HG02852 (cell line): ENCODE results near the gene SRBD1.

ENCODE experiments used
- ATAC-seq: cut with Tn5 transposase; IDR thresholded peaks from one replicate; pipeline ENCODE4 v1.9.1; 2021; ENCODE audit warnings: mild to moderate bottlenecking, moderate library complexity; ENCODE audit not compliant: unreplicated experiment

The SRBD1 gene

GRCh38 chr2:45637440-45637839 is 26.4 kb upstream of the SRBD1 start:
- peak; percentile 45 for ATAC-seq

GRCh38 chr2:45636008-45636407 is 24.9 kb upstream of the SRBD1 start:
- no peak for ATAC-seq

- no peak for ATAC-seq
These were observed 23.2 kb upstream of the SRBD1 start for GRCh38 chr2:45634223-45634622.

- no peak for ATAC-seq
These were observed 20.9 kb upstream of the SRBD1 start for GRCh38 chr2:45631955-45632354.

- ATAC-seq = no peak
These were observed 20.3 kb upstream of the SRBD1 start for GRCh38 chr2:45631319-45631718.

GRCh38 chr2:45629971-45630370 is 18.9 kb upstream of the SRBD1 start:
- ATAC-seq = no peak

- ATAC-seq = no peak
These were observed 16.8 kb upstream of the SRBD1 start for GRCh38 chr2:45627911-45628310.

- ATAC-seq = no peak
These were observed 15.5 kb upstream of the SRBD1 start for GRCh38 chr2:45626387-45627221.

- no peak for ATAC-seq
These were observed 14.8 kb upstream of the SRBD1 start for GRCh38 chr2:45625824-45626223.

- no peak for ATAC-seq
These were observed 12.0 kb upstream of the SRBD1 start for GRCh38 chr2:45623098-45623497.

- no peak for ATAC-seq
These were observed 11.4 kb upstream of the SRBD1 start for GRCh38 chr2:45622336-45623075.

GRCh38 chr2:45617496-45617895 is 6.4 kb upstream of the SRBD1 start:
- ATAC-seq = no peak

GRCh38 chr2:45616658-45617411 is 5.8 kb upstream of the SRBD1 start:
- ATAC-seq = no peak

- no peak for ATAC-seq
These were observed 3.9 kb upstream of the SRBD1 start for GRCh38 chr2:45614871-45615415.

- ATAC-seq = no peak
These were observed 3.3 kb upstream of the SRBD1 start for GRCh38 chr2:45614330-45614729.

- no peak for ATAC-seq
These were observed 1.7 kb upstream of the SRBD1 start for GRCh38 chr2:45612731-45613130.

- ATAC-seq = no peak
These were observed 1.2 kb upstream of the SRBD1 start for GRCh38 chr2:45612285-45612684.

GRCh38 chr2:45610281-45611019 is 617 bp downstream of the SRBD1 start:
- ATAC-seq = peak; percentile 42

- no peak for ATAC-seq
These were observed 3.4 kb downstream of the SRBD1 start for GRCh38 chr2:45607701-45608100.

- ATAC-seq = no peak
These were observed 4.3 kb downstream of the SRBD1 start for GRCh38 chr2:45606796-45607195.

- ATAC-seq = no peak
These were observed 6.0 kb downstream of the SRBD1 start for GRCh38 chr2:45605116-45605515.
